Activated gamma-delta T cell (primary cell): ENCODE measurements around the gene TAT.
"Not testable (repeated sequence)": the region's sequence is repeated elsewhere in the genome, so short reads cannot be mapped to it uniquely, and the experiment has no call there.

ENCODE experiments used
- DNase-seq: peaks from one replicate; lab custom pipeline; 2025; lab: John Stamatoyannopoulos, UW

Gene TAT

DNA sequence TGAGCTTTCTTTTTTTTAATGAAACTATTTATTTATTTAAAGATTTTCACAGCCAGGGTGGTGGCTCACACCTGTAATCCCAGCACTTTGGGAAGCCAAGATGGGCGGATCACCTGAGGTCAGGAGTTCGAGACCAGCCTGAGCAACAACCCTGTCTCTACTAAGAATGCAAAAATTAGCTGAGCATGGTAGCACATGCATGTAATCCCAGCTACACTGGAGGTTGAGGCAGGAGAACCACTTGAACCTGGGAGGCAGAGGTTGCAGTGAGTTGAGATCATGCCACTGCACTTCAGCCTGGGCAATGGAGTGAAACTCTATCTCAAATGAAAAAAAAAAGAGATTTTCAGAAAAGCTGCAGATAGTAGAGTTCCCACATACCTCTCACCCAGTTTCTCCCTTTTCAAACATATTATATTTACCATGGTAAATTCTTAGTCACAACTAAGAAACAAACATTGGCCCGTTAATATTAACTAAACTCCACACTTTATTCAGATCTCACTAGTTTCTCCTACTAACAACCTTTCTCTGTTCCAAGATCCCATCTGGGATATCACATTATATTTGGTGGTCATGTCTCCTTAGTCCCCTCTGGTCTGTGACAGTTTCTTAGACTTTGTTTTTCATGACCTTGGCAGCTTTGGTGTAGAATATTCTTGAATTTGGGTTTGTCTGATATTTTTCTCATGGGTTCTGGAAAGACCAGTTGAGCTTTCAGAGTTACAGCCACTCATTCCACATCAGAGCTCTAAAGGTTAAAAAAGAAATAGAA is 7.8 kb upstream of the TAT start:
- no peak for DNase-seq

DNA sequence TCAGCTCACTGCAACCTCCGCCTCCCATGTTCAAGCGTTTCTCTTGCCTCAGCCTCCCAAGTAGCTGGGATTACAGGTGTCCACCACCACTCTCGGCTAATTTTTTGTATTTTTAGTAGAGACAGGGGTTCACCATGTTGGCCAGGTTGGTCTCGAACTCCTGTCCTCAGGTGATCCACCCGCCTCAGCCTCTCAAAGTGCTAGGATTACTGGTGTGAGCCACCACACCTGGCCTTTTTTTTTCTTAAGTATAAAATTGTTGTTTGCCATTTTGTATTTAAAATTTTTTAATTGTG is 5.6 kb upstream of the TAT start:
- DNase-seq = not testable (repeated sequence)

DNA sequence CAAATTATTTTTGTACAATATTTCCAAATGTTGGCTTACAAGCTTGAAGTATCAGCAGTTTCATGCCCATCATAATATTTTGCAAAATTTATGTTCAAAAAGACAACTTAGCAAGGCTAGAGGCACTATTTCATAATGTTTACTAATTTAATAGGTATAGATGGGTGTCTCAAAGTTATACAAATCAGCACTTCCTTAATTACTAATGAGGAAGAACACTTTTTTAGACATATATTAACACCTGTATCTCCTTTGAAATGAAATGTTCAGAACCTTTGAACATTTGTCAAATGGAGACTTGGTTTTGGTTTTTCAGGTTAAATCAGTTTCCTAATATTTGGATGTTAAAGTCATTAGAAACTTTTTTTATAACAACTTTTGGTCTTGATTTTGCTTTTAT is 2.2 kb downstream of the TAT start:
- DNase-seq = no peak

- DNase-seq = no peak
These were observed 3.4 kb downstream of the TAT start for GRCh38 chr16:71573387-71574094.

DNA sequence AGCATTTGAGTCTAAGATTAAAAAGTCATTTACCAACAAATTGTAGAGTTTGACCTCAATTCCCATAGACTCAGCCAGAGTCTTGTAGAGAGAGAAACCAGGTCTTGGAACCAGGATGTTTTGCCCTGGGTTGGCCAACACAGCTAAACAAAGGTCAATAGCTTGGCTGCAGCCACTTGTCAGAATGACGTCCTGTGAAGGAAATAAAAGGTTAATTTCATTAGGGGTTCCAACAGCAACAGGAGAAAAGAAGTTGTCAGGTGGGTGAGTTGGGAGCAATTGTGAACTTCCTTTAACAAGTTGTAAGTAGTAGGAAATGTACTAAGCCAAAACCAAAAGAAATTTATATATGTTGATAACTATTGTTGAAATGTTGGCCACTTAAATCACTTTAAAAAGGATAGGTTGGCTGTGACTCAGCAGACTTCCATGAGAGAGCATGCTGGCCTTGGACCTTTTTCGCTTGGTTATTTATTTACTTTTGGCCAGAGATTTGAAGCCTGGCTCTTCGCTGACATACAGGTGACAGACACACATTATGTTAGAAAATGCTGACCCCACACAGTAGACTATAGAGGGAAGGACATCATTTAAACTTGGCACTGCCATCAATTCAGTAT is 4.3 kb downstream of the TAT start:
- DNase-seq = no peak

GRCh38 chr16:71570144-71570543 is 6.7 kb downstream of the TAT start:
- no peak for DNase-seq

DNA sequence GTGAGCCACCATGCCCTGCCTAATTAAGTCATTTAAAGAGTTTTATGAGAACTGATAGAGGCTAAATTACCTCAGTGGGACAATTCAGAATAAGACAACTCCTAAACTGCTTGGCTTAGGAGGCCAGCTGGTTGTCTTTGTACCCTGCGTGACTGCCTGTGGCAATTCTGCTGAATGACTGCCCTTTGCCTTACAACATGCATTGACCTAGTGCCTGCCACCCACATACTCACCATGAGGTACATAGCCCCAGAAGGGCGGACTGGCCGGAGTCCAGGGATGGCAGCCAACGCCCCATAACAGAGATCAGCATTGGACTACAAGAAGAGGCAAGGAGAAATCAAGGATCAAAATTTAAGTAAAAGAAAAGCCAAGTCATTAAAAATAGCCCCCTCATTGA is 7.3 kb downstream of the TAT start:
- DNase-seq = no peak

GRCh38 chr16:71568551-71568950 is 8.3 kb downstream of the TAT start:
- DNase-seq = no peak

DNA sequence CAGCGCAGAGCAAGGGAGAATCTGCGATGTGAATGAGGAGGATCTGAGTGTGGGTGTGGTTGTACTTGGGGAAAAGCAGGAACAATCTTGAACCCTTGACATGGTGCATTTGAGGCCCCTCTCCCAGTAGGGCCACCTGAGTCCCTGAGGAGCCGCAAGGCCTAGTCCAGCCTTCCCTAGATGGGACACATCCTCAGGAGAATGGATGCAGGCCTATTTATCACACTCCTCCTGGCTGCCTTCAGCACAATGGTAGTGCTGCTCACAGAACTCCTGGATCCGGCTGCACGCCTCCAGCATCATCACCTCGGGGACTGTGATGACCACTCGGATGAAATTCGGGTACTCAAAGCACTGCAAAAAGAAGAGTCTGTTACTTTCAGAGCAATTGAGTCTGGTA is 9.0 kb downstream of the TAT start:
- no peak for DNase-seq

GRCh38 chr16:71565812-71566700 is 10.8 kb downstream of the TAT start:
- no peak for DNase-seq

DNA sequence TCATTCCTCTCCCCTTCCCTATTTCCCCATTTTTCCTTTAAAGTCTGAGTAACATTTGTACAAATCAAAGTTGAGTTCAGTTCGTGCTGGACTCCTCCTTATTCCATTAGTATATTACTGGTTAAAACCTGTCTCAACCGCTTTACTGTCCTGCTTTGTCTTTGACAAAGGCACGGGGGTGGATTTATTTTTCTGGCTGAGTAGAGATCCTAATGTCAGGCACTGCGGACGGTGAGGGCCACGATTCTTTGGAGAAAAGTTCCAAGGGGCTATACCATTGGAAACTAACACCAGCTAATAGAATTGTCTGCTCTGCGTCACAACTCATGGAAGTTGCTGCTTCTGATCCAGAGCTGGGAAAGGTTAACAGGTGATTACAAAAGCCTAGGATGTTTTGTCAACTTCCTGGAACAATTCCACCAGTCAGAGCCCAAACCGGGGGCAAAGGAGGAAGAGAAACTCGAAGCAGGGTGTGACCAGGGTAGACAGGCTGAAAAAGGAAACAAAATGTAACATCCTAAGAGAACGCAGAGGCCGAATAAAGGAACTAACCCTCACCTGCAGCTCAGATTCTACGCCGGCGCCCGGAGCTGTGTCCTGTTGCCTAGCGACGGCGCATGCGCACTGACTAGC is 12.4 kb downstream of the TAT start:
- no peak for DNase-seq

DNA sequence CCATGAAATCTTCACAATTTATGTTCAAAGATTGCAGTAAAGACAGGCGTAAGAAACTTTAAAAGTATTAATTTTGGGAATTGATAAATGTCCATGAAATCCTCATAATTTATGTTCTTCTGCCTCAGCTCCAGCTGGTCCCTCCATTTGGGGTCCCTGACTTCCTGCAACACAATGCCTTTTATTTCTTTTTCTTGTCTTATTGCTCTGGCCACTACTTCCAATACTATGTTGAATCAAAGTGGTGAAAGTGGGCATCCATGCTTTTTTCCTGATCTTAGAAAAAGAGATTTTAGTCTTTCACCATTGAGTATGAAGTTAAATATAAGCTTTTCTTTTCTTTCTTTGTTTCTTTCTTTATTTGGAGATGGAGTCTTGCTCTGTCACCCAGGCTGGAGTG is 14.3 kb downstream of the TAT start:
- DNase-seq = no peak

- DNase-seq = not testable (repeated sequence)
These were observed 15.0 kb downstream of the TAT start for GRCh38 chr16:71561886-71562285.

GRCh38 chr16:71559855-71560254 is 17.0 kb downstream of the TAT start:
- DNase-seq = no peak

DNA sequence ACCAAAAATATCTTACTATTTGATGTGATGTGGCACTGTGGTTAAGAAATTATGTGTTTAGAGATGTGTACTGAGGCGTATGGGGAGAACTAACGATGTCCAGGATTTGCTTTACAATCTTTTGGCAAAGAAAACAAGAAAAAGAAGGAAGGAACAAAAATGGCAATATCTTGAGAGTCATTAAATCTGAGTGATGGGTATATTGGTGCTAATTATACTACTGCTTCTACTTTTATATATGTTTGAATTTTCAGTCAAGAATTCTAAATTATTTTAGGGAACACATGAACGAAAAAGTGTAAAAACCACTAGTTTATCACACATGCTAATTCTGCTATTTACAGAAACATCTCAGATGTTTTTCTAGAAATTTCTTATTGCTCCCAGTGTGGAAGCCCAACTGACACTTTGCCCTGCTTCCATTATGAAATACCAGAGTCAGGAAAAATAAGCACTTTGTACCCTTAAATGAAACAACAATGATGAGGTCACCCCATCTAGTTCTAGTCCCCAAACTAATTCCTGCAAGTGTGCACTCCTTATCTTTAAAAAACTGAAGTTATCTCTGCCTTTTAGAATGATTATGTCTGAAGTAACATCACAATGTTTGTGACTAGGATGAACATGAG is 18.8 kb downstream of the TAT start:
- DNase-seq = no peak

DNA sequence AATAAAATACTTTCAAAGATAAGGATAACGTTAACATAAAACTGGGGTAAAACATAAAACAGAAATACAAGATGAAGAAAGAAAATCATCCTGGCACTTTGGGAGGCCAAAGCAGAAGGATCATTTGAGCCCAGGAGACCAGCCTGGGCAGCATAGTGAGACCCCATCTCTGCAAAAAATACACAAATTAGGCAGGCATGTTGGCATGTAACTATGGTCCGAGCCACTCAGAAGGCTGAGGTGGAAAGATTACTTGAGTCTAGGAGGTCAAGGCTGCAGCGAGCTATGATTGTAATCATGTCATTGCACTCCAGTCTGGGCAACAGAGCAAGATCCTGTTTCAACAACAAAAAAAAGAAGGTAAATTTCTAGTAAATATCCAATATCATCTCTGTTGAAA is 19.6 kb downstream of the TAT start:
- no peak for DNase-seq

- no peak for DNase-seq
These were observed 21.5 kb downstream of the TAT start for GRCh38 chr16:71555230-71555891.

GRCh38 chr16:71552698-71553503 is 24.0 kb downstream of the TAT start:
- no peak for DNase-seq

GRCh38 chr16:71547168-71547567 is 29.7 kb downstream of the TAT start:
- no peak for DNase-seq

DNA sequence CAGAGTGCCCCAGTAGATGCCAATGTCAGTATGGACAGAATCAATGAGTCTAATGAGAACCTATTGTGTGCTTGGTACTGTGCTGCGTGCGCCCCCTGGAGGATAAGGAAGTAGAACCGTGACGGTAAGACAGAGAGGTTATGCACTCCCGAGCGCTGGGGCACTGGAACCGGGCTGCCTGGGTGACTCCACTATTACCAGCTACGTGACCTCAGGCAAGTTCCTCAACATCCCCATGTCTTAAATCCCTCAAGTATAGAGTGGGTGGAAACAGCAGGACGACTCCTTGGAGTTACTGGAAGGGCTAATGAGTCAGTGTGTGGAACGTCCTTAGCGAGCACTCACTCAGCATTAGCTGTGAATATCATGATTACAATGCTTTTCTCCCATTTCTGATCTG is 34.5 kb downstream of the TAT start:
- no peak for DNase-seq
